Spinal cord (tissue), 10 donors: ENCODE measurements around the gene TASP1. TPM values are rescaled to one million over a fixed set of nuclear protein-coding genes. Genes with fewer than 3 reads are reported as not detected.

Source experiments
- DNase-seq, 6 donors: peaks; one replicate each; pipeline versions ENCODE4 v3.0.0 to v3.0.0-alpha.2; 2013 to 2015; ENCODE audit warnings: low spot score in 6 of 6, low read depth in 4 of 6
- H3K27ac ChIP-seq: one replicate; pipeline ENCODE4 v1.5.1; 2013; ENCODE audit warnings: low read depth, low read length, control low read depth
- H3K27me3 ChIP-seq: one replicate; pipeline ENCODE4 v1.6.1; 2013; ENCODE audit warnings: low read length; ENCODE audit not compliant: control insufficient read depth, insufficient read depth
- H3K36me3 ChIP-seq: one replicate; pipeline ENCODE4 v1.6.1; 2013; ENCODE audit warnings: low read length; ENCODE audit not compliant: control insufficient read depth, insufficient read depth
- H3K4me1 ChIP-seq: one replicate; pipeline ENCODE4 v1.6.1; 2013; ENCODE audit warnings: low read length; ENCODE audit not compliant: control insufficient read depth, insufficient read depth
- H3K4me3 ChIP-seq: one replicate; pipeline ENCODE4 v1.5.1; 2013; ENCODE audit warnings: low read depth, low read length, control low read depth
- H3K9me3 ChIP-seq: one replicate; pipeline ENCODE4 v1.6.1; 2013; ENCODE audit warnings: low read length; ENCODE audit not compliant: control insufficient read depth, insufficient read depth
- WGBS: methylation state at CpG from one replicate; pipeline ENCODE4 v1.1.5; 2013; ENCODE audit warnings: missing lambda C conversion rate; ENCODE audit not compliant: insufficient coverage; 5-methylcytosine and 5-hydroxymethylcytosine counted together
- polyA plus RNA-seq, 2 donors: library from polyadenylated mRNA; unstranded; fragments of 120-200 nt; gene quantifications; one replicate each; pipeline ENCODE4 v1.2.1, GENCODE V29; 2013; ENCODE audit not compliant: insufficient read length in 2 of 2
- total RNA-seq, 2 donors: library from RNA; depleted of rRNA in 1 of 2; stranded (reverse); fragments of 120-200 nt in 1 of 2; fragments of >200 nt in 1 of 2; gene quantifications; one replicate each; pipeline versions ENCODE4 v1.2.3 to v1.2.4, GENCODE V29; 2013 to 2014
- donor health status: healthy.

The TASP1 gene
- total and polyA plus RNA-seq, 4 donors = 8.9 to 20.4 (median 14.5) TPM

- Histone ChIP-seq H3K27ac (no peak overlapping the region), H3K4me1 (no peaks in the 10 kb centered on the region), H3K9me3 (no peaks in the 10 kb centered on the region), H3K27me3 (no peaks in the 10 kb centered on the region), H3K4me3 (no peak overlapping the region), H3K36me3 (no peaks in the 10 kb centered on the region)
- no peak for DNase-seq
- WGBS = no CpG with 5 or more reads among the region's 3 CpGs
Observed at GRCh38 chr20:13554076-13554475, 84.7 kb downstream of the TASP1 start.

- WGBS = 100% methylated on average over 1 of the region's 5 CpGs
- Histone ChIP-seq H3K4me3 (no peak overlapping the region), H3K27me3 (no peaks in the 10 kb centered on the region), H3K9me3 (no peaks in the 10 kb centered on the region), H3K27ac (no peak overlapping the region), H3K4me1 (no peaks in the 10 kb centered on the region), H3K36me3 (no peaks in the 10 kb centered on the region)
- DNase-seq = no peak
Observed at GRCh38 chr20:13552061-13552460, 86.7 kb downstream of the TASP1 start.

DNA sequence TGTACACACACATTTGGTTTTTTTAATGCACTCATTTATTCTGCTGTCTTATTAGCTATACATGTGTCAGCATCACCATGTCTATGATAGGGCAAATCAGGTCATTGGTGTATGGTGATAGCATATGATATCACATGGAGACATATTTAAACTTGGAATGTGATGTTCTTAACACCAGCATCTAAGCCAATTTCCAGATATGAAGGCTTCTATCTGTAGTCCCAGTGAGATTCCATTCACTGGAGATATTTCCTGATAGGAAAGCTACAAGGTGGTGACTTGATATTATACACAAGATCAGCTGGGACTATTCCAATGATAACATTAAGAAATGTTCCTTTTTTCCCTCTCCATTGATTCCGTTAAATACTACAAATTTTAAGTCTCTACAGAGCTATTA lies 89.3 kb downstream of the TASP1 start:
- no CpG with 5 or more reads among the region's 1 CpG for WGBS
- no peak overlapping the region for H3K4me3 ChIP-seq
- H3K27me3 ChIP-seq = no peaks in the 10 kb centered on the region
- no peak overlapping the region for H3K27ac ChIP-seq
- H3K9me3 ChIP-seq = no peaks in the 10 kb centered on the region
- no peak for DNase-seq
- H3K36me3 ChIP-seq = no peaks in the 10 kb centered on the region
- no peaks in the 10 kb centered on the region for H3K4me1 ChIP-seq

DNA sequence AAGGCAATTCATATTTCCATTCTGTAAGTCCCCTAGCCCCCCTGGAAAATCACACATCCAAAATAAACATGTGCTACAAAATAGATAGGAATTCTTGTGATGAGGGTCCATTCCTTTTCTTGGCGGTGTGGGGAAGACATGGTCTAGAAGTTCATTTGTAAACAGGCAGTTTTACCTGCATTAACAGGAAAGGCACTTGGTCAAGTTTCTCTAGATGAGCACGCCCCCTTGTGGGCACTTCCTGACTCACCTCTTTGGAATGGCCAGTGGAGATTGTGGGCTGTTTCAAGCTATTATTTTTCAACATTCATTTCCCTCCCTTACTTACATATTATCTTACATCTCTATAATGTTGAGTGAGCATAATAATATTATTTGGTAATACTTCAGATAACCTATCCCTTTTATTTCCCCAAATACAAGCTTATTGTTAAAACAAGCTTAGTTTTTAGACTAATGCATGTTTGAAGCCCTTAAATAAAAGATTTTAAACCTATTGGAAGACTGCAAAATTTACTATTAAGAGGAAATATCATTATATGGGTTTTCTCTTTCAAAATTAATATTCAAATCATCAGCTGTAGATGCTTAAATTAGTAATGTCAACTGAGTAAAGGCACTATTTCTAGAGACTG lies 92.1 kb downstream of the TASP1 start:
- Histone ChIP-seq H3K27ac (no peak overlapping the region), H3K36me3 (no peaks in the 10 kb centered on the region), H3K4me1 (no peaks in the 10 kb centered on the region), H3K4me3 (no peak overlapping the region), H3K27me3 (no peaks in the 10 kb centered on the region), H3K9me3 (no peaks in the 10 kb centered on the region)
- 0% methylated on average over 1 of the region's 2 CpGs for WGBS
- DNase-seq = peak; percentile 45 to 91 (median 56)

DNA sequence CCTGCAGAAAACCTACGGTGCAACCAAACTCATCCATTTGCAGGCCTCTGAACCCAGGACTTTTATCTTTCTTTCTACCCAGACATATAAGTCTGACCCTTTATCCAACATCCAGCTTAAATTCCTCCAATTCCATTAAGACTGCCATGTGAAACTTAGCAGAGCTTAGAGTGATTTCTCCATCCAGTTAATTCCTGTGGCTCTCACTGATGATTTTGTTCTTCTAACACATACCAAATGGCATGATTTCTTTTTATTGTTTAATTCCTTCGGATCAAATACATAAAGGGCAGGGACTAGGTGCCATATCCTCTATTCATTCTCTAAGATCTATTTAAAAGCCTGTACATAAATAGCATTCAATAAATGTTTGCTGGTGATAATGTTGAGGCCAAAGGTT lies 92.9 kb downstream of the TASP1 start:
- Histone ChIP-seq H3K4me1 (no peaks in the 10 kb centered on the region), H3K9me3 (no peaks in the 10 kb centered on the region), H3K27ac (no peak overlapping the region), H3K27me3 (no peaks in the 10 kb centered on the region), H3K4me3 (no peak overlapping the region), H3K36me3 (no peaks in the 10 kb centered on the region)
- WGBS = 100% methylated on average over 1 of the region's 2 CpGs
- DNase-seq = no peak

DNA sequence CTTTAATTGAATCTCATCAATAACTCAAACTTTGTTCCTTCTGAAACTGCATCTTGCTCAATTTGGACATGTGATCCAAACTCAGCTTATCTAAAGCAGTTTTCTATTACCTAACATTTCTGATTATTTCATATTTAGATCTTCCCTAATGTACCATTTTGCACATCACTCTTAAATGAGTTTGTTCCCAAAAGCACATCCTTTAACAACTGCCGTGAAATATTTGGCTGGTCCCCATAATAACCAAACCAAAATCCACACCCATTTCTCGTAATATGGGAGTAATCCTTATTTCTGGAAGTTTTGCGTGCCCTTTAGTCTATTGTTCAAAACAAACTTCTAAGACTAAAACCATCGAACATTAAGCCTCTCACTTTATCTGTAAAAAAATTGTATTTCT lies 94.9 kb downstream of the TASP1 start:
- H3K4me1 ChIP-seq = no peaks in the 10 kb centered on the region
- H3K27me3 ChIP-seq = no peaks in the 10 kb centered on the region
- H3K9me3 ChIP-seq = no peaks in the 10 kb centered on the region
- H3K27ac ChIP-seq = no peak overlapping the region
- no CpG with 5 or more reads among the region's 4 CpGs for WGBS
- no peaks in the 10 kb centered on the region for H3K36me3 ChIP-seq
- DNase-seq = no peak
- H3K4me3 ChIP-seq = no peak overlapping the region

DNA sequence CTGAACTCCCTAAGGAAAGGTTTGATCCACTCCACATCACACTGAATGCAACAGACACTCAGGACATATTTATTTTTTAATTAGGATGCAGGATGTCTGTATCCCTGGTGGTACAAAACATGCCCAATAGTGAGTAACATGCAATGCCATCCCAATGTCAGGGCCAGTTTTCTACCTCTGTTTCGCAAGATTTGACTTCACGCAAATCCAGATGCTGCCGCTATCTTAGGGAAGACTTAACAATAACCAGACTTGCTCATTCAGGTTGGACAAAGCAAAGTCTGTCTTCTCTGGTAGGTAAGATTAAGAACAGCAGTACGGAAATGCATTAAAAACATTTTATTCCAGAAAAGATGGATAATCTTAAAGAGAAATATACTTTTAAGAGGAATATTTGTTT lies 103.1 kb downstream of the TASP1 start:
- no peak overlapping the region for H3K4me3 ChIP-seq
- no peaks in the 10 kb centered on the region for H3K9me3 ChIP-seq
- no peaks in the 10 kb centered on the region for H3K27me3 ChIP-seq
- H3K36me3 ChIP-seq = no peaks in the 10 kb centered on the region
- DNase-seq = no peak
- H3K27ac ChIP-seq = no peak overlapping the region
- no peaks in the 10 kb centered on the region for H3K4me1 ChIP-seq
- whole genome bisulfite sequencing = 73% methylated on average over 2 of the region's 4 CpGs

DNA sequence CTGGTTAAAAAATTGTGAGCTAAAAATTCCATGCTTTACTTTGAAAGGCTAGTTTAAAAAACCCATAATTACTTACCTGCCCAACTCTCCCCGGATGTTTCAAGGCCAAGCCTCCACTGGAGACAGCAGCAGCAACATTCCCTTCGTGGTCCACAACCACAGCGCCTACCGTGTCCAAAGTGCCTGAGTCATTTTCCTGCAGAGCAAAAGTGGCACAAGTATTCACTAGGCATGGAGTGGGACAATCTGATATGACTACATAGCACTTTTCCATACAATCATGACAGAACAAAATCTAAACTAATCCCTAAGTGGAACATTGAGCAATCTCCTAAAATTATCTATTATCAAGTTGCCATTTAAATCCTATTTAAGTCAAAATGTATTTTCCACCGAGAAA lies 104.8 kb downstream of the TASP1 start:
- Histone ChIP-seq H3K36me3 (no peaks in the 10 kb centered on the region), H3K4me1 (no peaks in the 10 kb centered on the region), H3K27ac (no peak overlapping the region), H3K4me3 (no peak overlapping the region), H3K9me3 (no peaks in the 10 kb centered on the region), H3K27me3 (no peaks in the 10 kb centered on the region)
- WGBS = 94% methylated on average over 4 of the region's 5 CpGs
- DNase-seq = no peak

DNA sequence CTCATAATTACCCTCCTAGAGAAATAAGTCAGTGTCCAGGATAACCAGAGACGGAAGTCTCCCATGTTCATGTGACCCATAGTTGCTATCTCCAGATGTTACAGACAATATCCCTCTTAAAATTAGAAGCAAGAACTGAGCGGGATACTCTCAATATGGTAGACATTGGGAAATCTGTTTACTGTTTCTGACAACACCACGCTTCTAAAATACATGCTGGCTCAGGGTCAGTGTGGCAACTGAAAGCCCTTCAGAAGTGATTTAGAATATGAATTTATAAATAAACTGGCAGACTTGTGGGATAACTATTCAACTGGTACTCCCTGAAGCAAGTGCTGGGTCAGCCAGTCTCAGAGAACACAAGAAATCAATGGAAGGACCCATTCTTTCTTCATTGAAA lies 108.6 kb downstream of the TASP1 start:
- no peaks in the 10 kb centered on the region for H3K4me1 ChIP-seq
- peaks cover 3% of the 10 kb centered on the region for H3K36me3 ChIP-seq
- no peaks in the 10 kb centered on the region for H3K9me3 ChIP-seq
- WGBS = 100% methylated on average over 1 of the region's 3 CpGs
- H3K4me3 ChIP-seq = no peak overlapping the region
- H3K27me3 ChIP-seq = no peaks in the 10 kb centered on the region
- no peak overlapping the region for H3K27ac ChIP-seq
- no peak for DNase-seq

DNA sequence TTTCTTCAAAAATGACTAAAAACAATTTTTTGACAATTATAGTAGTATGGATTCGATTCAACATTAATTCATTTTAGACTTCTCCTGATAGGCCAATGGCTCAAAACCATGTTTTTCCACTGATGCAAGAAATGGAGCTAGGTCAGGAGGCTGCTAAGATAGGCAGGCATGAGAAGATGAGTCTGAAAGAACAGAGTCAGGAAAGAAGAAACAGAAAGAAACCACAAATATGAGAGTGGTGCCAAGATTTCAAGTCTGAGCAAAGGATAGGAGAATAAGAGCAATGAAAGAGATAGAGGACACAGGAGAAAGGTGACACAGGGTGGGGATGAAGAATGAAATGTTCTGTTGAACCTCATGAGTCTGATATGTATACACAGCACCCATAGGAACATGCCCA lies 112.2 kb downstream of the TASP1 start:
- H3K9me3 ChIP-seq = no peaks in the 10 kb centered on the region
- no peak for DNase-seq
- no CpG with 5 or more reads among the region's 1 CpG for WGBS
- no peak overlapping the region for H3K4me3 ChIP-seq
- H3K27me3 ChIP-seq = no peaks in the 10 kb centered on the region
- no peaks in the 10 kb centered on the region for H3K4me1 ChIP-seq
- H3K36me3 ChIP-seq = peaks cover 11% of the 10 kb centered on the region
- H3K27ac ChIP-seq = no peak overlapping the region
